Measurements from ENCODE around the gene ZFP1. TPM values are rescaled to one million over a fixed set of nuclear protein-coding genes. Genes with fewer than 3 reads are reported as not detected.

ZFP1 gene
- total and polyA plus RNA-seq, 9 of the 15 experiments (the other 6 are each of a cell fraction or from before 2014, with no cell fraction given), result 2.6 to 14.7 (median 11.6) TPM

DNA sequence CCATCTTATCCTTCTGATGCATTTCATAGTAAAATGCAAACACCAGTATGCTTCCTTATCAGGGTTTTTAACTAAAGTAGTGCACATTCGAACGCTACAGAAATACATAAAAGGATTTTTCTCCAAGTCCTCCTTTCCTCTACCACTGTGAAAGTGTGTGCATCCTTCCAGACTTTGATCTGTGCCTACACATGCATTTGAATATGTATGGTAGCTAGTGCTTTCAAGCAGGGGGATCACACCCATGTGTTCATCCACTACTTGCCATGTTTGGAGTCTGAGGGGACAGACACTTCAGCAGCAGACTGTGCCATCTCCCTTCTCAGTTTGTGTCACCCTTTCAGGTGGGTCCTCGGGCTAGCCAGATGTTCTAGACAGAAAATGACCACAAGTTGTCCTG, 46.7 kb upstream of the ZFP1 start (continued):
- TF ChIP-seq, protein P1, sequence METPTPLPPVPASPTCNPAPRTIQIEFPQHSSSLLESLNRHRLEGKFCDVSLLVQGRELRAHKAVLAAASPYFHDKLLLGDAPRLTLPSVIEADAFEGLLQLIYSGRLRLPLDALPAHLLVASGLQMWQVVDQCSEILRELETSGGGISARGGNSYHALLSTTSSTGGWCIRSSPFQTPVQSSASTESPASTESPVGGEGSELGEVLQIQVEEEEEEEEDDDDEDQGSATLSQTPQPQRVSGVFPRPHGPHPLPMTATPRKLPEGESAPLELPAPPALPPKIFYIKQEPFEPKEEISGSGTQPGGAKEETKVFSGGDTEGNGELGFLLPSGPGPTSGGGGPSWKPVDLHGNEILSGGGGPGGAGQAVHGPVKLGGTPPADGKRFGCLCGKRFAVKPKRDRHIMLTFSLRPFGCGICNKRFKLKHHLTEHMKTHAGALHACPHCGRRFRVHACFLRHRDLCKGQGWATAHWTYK (CRISPR knock-in tag; IDR thresholded peaks at IDR 0.05), result no peak
- no peak for TF ChIP-seq TEAD1 (CRISPR knock-in tag; IDR thresholded peaks at IDR 0.05)

DNA sequence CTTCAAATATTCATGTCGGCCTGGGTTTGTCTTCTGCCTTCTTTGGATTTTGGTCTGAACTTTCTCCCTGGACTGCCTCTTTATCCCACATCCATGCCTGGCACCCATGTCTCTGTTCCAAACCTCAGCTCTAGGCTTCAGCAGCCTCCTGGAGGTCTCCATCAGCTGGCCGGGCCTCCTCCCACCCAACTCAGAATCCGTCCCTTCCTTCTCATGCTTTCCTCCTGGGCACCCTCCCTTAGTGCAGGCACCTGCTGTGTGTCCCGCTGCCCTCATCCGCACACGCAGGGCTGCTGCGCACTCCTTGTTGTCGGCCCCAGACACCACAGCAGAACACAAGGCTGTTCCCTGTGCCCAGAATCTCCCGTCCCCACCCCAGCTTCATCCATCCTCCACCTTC, 45.7 kb upstream of the ZFP1 start:
- in situ Hi-C loops (cut with MboI), result no loop called here
- no peak for FAIRE-seq
- TF ChIP-seq, protein P2, sequence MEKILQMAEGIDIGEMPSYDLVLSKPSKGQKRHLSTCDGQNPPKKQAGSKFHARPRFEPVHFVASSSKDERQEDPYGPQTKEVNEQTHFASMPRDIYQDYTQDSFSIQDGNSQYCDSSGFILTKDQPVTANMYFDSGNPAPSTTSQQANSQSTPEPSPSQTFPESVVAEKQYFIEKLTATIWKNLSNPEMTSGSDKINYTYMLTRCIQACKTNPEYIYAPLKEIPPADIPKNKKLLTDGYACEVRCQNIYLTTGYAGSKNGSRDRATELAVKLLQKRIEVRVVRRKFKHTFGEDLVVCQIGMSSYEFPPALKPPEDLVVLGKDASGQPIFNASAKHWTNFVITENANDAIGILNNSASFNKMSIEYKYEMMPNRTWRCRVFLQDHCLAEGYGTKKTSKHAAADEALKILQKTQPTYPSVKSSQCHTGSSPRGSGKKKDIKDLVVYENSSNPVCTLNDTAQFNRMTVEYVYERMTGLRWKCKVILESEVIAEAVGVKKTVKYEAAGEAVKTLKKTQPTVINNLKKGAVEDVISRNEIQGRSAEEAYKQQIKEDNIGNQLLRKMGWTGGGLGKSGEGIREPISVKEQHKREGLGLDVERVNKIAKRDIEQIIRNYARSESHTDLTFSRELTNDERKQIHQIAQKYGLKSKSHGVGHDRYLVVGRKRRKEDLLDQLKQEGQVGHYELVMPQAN (IDR thresholded peaks at IDR 0.05; ENCODE audit: borderline replicate concordance), result no peak
- no peak for TF ChIP-seq NUFIP1 (IDR thresholded peaks at IDR 0.05; ENCODE audit: partially characterized antibody)
- TF ChIP-seq SAP30 (IDR thresholded peaks at IDR 0.05; ENCODE audit: borderline replicate concordance, insufficient read depth, low read depth, low read length, poor library complexity, severe bottlenecking), result no peak
- TF ChIP-seq TCF3 (CRISPR knock-in tag; IDR thresholded peaks at IDR 0.05), result no peak
- no peak for TF ChIP-seq ADNP (tag; IDR thresholded peaks at IDR 0.05)
- no peak for TF ChIP-seq ZNF75A (CRISPR knock-in tag; IDR thresholded peaks at IDR 0.05)
- no peak for TF ChIP-seq GABPA (tag; conservative IDR thresholded peaks at IDR 0.05; ENCODE audit: low read depth)
- TF ChIP-seq CBFA2T3 (IDR thresholded peaks at IDR 0.05), result no peak
- TF ChIP-seq CREM (IDR thresholded peaks at IDR 0.05; ENCODE audit: low read depth), result no peak
- no peak for TF ChIP-seq TARDBP (IDR thresholded peaks at IDR 0.05)
- no peak for TF ChIP-seq LCOR (CRISPR knock-in tag; IDR thresholded peaks at IDR 0.05)
- no peak for TF ChIP-seq MECOM (CRISPR knock-in tag; IDR thresholded peaks at IDR 0.05)
- TF ChIP-seq, protein P3, sequence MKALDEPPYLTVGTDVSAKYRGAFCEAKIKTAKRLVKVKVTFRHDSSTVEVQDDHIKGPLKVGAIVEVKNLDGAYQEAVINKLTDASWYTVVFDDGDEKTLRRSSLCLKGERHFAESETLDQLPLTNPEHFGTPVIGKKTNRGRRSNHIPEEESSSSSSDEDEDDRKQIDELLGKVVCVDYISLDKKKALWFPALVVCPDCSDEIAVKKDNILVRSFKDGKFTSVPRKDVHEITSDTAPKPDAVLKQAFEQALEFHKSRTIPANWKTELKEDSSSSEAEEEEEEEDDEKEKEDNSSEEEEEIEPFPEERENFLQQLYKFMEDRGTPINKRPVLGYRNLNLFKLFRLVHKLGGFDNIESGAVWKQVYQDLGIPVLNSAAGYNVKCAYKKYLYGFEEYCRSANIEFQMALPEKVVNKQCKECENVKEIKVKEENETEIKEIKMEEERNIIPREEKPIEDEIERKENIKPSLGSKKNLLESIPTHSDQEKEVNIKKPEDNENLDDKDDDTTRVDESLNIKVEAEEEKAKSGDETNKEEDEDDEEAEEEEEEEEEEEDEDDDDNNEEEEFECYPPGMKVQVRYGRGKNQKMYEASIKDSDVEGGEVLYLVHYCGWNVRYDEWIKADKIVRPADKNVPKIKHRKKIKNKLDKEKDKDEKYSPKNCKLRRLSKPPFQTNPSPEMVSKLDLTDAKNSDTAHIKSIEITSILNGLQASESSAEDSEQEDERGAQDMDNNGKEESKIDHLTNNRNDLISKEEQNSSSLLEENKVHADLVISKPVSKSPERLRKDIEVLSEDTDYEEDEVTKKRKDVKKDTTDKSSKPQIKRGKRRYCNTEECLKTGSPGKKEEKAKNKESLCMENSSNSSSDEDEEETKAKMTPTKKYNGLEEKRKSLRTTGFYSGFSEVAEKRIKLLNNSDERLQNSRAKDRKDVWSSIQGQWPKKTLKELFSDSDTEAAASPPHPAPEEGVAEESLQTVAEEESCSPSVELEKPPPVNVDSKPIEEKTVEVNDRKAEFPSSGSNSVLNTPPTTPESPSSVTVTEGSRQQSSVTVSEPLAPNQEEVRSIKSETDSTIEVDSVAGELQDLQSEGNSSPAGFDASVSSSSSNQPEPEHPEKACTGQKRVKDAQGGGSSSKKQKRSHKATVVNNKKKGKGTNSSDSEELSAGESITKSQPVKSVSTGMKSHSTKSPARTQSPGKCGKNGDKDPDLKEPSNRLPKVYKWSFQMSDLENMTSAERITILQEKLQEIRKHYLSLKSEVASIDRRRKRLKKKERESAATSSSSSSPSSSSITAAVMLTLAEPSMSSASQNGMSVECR (CRISPR knock-in tag; IDR thresholded peaks at IDR 0.05), result no peak

More for the DNA sequence above, 45.7 kb upstream of the ZFP1 start:
- Histone ChIP-seq H3K9ac (ENCODE audit: insufficient read depth in 1 of 2, low read depth in 2 of 2, low read length in 2 of 2) (no peak overlapping the region; a peak in 1 of 4 replicates), H3K27ac (ENCODE audit: extremely low read depth, low read depth, low read length) (no peak overlapping the region), H3K4me3 (no peak overlapping the region), H2AFZ (ENCODE audit: low read depth, low read length) (no peak overlapping the region), H3K79me2 (ENCODE audit: control insufficient read depth, insufficient read depth, low read length) (no peaks in the 10 kb centered on the region; the same call in 1 of the 3 replicates), H4K20me1 (replicated peaks; ENCODE audit: control insufficient read depth, insufficient read depth, low read length) (no peaks in the 10 kb centered on the region), H3K27me3 (ENCODE audit: control insufficient read depth in 2 of 2, insufficient read depth in 2 of 2, low read length in 2 of 2) (no peaks in the 10 kb centered on the region), H3K4me2 (ENCODE audit: insufficient read depth, low read length) (no peak overlapping the region), H3K9me1 (ENCODE audit: control insufficient read depth, insufficient read depth, low read length) (no peaks in the 10 kb centered on the region), H3K9me3 (replicated peaks; ENCODE audit: control insufficient read depth, insufficient read depth, low read depth, low read length) (no peaks in the 10 kb centered on the region), H3K4me1 (replicated peaks in 1 of 2; ENCODE audit: control insufficient read depth in 2 of 2, insufficient read depth in 2 of 2, low read length in 2 of 2) (peaks cover 12 to 17% of the 10 kb centered on the region in 2 experiments), H3K36me3 (ENCODE audit: control insufficient read depth, insufficient read depth, low read length) (peaks cover 21% of the 10 kb centered on the region; the same call in 2 of the 3 replicates)
- CTCF ChIA-PET (ENCODE audit: low intra/inter-chr PET ratio), result no interaction called here
- DNase-seq (ENCODE audit: extremely low read depth in 1 of 4, low spot score in 3 of 4), result no peak
- intact Hi-C loops (cut with micrococcal nuclease), result no loop called here
- POLR2A ChIA-PET, result interaction anchor here (2.2 kb wide), 1 partner anchor 9 kb away, joined by 8 read pairs; no protein-coding TSS in a partner anchor
- ATAC-seq, result no peak
- 89% methylated on average over 9 of the region's 9 CpGs for WGBS (ENCODE audit: insufficient coverage, low coverage, missing lambda C conversion rate)
- no TSS peak for BruUV-seq (replicated peaks)

All from K562 (cell line).